Cardiac muscle cell (in vitro differentiated cells and primary cell): ENCODE measurements around the gene TYW1B. TPM values are rescaled to one million over a fixed set of nuclear protein-coding genes. Genes with fewer than 3 reads are reported as not detected.
"Not testable (repeated sequence)": the region's sequence is repeated elsewhere in the genome, so short reads cannot be mapped to it uniquely, and the experiment has no call there.

Experiments
- DNase-seq, 2 donors: peaks; one replicate each; pipeline versions ENCODE4 v3.0.0 to v3.0.0-alpha.2; 2010 to 2017; ENCODE audit warnings: low read depth in 1 of 2, low spot score in 1 of 2
- H3K27ac ChIP-seq: fragments of 200-600 bp; sonication (generic); 2 replicates; pipeline ENCODE4 v1.5.1; 2016
- H3K27me3 ChIP-seq: fragments of 200-600 bp; sonication (generic); 2 replicates; pipeline ENCODE4 v1.6.0; 2016; ENCODE audit warnings: control low read depth
- H3K36me3 ChIP-seq: fragments of 200-600 bp; sonication (generic); 2 replicates; pipeline ENCODE4 v1.5.1; 2016; ENCODE audit warnings: control low read depth
- H3K4me1 ChIP-seq: fragments of 200-600 bp; sonication (generic); 2 replicates; pipeline ENCODE4 v1.8.1; 2017; ENCODE audit warnings: low read depth, mild to moderate bottlenecking, mixed run types
- H3K4me3 ChIP-seq: fragments of 200-600 bp; sonication (generic); 2 replicates; pipeline ENCODE4 v1.5.1; 2016; ENCODE audit warnings: mild to moderate bottlenecking
- H3K9me3 ChIP-seq: fragments of 200-600 bp; sonication (generic); 2 replicates; pipeline ENCODE4 v1.5.1; 2017; ENCODE audit warnings: low read depth, mild to moderate bottlenecking, control low read depth
- polyA plus RNA-seq: library from polyadenylated mRNA; unstranded; fragments of >200 nt; fragmentation: Nextera tagmentation; extraction: Ambion mirVana; gene quantifications from 2 replicates; pipeline ENCODE4 v1.2.1, GENCODE V29; 2016
- total RNA-seq: library from RNA; depleted of rRNA; stranded (reverse); fragments of >200 nt; gene quantifications from 2 replicates; pipeline ENCODE4 v1.2.3, GENCODE V29; 2016
- TF ChIP-seq, protein P1 (sequence below): IDR thresholded peaks from 2 replicates; pipeline ENCODE4 v1.5.1; 2012; ENCODE audit warnings: low read depth, mild to moderate bottlenecking, low read length

Gene TYW1B
- total and polyA plus RNA-seq, 2 experiments from 2014 or later: 2.9 to 3.2 TPM

DNA sequence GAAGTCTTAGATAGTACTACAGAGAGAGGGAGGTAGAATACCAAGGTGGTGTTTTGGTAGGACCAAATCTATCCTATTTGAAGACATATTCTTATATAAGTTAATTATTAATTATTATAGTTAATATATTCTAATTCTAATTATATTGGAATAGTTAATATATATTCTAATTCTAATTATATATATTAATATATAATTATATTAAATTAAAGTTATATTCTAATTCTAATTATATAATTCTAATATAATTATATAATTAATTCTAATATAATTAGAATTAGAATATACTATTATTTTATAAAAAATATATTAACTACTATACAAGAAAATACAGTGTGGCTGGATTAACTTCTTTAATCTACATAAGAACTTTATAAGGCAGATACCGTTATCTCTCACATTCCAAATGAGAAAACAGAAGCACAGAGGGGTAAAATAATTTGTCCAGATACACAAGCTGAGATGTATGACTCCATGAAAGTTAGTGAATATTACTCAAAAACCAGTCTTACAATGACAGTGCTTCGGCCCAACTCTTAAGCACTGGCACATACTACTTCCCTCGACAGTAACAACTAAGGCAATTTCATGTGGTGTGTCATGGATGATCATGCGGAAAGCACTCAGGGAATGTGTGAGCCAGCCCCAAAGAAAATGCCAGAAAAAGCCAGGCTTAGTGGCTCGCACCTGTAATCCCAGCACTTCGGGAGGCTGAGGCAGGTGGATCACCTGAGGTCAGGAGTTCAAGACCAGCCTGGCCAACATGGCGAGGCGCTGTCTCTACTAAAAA lies 42.6 kb downstream of the TYW1B start:
- H3K9me3 ChIP-seq: no peaks in the 10 kb centered on the region
- no peak overlapping the region for H3K4me3 ChIP-seq
- no peak overlapping the region for H3K27ac ChIP-seq
- H3K4me1 ChIP-seq: peaks cover 14% of the 10 kb centered on the region
- no peak for DNase-seq
- no peaks in the 10 kb centered on the region for H3K36me3 ChIP-seq
- TF ChIP-seq, protein P1, sequence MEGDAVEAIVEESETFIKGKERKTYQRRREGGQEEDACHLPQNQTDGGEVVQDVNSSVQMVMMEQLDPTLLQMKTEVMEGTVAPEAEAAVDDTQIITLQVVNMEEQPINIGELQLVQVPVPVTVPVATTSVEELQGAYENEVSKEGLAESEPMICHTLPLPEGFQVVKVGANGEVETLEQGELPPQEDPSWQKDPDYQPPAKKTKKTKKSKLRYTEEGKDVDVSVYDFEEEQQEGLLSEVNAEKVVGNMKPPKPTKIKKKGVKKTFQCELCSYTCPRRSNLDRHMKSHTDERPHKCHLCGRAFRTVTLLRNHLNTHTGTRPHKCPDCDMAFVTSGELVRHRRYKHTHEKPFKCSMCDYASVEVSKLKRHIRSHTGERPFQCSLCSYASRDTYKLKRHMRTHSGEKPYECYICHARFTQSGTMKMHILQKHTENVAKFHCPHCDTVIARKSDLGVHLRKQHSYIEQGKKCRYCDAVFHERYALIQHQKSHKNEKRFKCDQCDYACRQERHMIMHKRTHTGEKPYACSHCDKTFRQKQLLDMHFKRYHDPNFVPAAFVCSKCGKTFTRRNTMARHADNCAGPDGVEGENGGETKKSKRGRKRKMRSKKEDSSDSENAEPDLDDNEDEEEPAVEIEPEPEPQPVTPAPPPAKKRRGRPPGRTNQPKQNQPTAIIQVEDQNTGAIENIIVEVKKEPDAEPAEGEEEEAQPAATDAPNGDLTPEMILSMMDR: no peak
- no peaks in the 10 kb centered on the region for H3K27me3 ChIP-seq

- H3K36me3 ChIP-seq, H3K4me3 ChIP-seq, H3K9me3 ChIP-seq, H3K27me3 ChIP-seq, H3K27ac ChIP-seq: not testable (repeated sequence)
- H3K4me1 ChIP-seq: peaks cover 14% of the 10 kb centered on the region
- DNase-seq: peak; percentile 6 to 67
These were observed 44.2 kb downstream of the TYW1B start for GRCh38 chr7:72783601-72784370.

- H3K4me3 ChIP-seq: no peak overlapping the region
- H3K27me3 ChIP-seq: no peaks in the 10 kb centered on the region
- no peaks in the 10 kb centered on the region for H3K9me3 ChIP-seq
- H3K36me3 ChIP-seq: no peaks in the 10 kb centered on the region
- H3K27ac ChIP-seq: no peak overlapping the region
- no peak for DNase-seq
- peaks cover 14% of the 10 kb centered on the region for H3K4me1 ChIP-seq
- TF ChIP-seq, protein P1: no peak
These were observed 46.4 kb downstream of the TYW1B start for GRCh38 chr7:72781631-72782030.

- no peak overlapping the region for H3K4me3 ChIP-seq
- H3K36me3 ChIP-seq: no peaks in the 10 kb centered on the region
- no peaks in the 10 kb centered on the region for H3K27me3 ChIP-seq
- TF ChIP-seq, protein P1: no peak
- H3K4me1 ChIP-seq: peaks cover 14% of the 10 kb centered on the region
- H3K9me3 ChIP-seq: no peaks in the 10 kb centered on the region
- H3K27ac ChIP-seq: no peak overlapping the region
- no peak for DNase-seq
These were observed 46.8 kb downstream of the TYW1B start for GRCh38 chr7:72781161-72781560.

GRCh38 chr7:72780289-72780894 lies 47.6 kb downstream of the TYW1B start:
- not testable (repeated sequence) for H3K36me3 ChIP-seq, H3K27me3 ChIP-seq, H3K9me3 ChIP-seq, H3K27ac ChIP-seq, H3K4me3 ChIP-seq, DNase-seq
- H3K4me1 ChIP-seq: peaks cover 11% of the 10 kb centered on the region

DNA sequence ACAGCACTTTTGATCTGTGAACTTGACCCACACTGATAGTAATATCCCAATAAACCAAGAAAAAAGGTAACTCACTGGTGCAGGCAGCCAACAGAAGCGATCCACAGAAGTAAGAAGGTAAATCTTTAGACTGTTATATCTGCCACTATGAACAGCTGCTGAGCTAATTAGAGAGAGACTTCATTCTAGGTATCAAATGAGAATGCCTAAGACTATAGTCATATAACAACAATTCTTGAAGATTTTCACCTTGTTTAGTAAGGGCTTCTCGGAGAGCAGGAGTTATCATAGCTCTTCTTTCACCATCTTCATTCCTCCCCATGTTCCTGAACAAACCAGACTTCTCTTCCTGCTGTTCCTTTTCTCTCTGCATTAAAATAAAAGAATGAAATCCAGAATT lies 50.8 kb downstream of the TYW1B start:
- not testable (repeated sequence) for H3K4me1 ChIP-seq, H3K4me3 ChIP-seq, H3K27me3 ChIP-seq, H3K9me3 ChIP-seq, DNase-seq, H3K27ac ChIP-seq, H3K36me3 ChIP-seq

DNA sequence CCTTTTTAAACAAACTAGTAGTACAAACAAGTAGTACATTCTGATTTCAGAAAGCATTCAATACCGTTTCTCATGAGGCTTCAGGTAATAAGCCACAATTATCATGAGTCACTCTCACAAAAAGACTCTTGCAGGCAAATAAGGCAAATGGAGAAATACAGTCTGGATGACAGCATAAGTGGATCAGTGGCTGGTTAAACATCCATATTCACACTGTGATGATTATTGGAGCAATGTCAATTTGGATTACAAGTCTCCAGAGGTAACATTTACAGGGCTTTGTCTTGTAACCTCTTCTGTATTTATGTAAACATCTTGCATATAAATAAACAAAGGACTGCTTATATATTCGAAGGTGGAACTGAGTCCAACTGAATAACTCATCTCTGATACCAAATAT lies 55.4 kb downstream of the TYW1B start:
- H3K36me3 ChIP-seq, H3K27me3 ChIP-seq, H3K4me3 ChIP-seq, H3K4me1 ChIP-seq, H3K27ac ChIP-seq, DNase-seq, H3K9me3 ChIP-seq: not testable (repeated sequence)

GRCh38 chr7:72766994-72767393 lies 61.0 kb downstream of the TYW1B start:
- H3K27ac ChIP-seq, H3K4me1 ChIP-seq, H3K36me3 ChIP-seq, H3K9me3 ChIP-seq, H3K4me3 ChIP-seq, DNase-seq, H3K27me3 ChIP-seq: not testable (repeated sequence)
